ENCODE measurements around the gene DMPK.

DMPK gene

GRCh38 chr19:45782162-45782691 is at the start of gene DMPK:
Gene DMPK (minus strand): TSS chr19:45782490. CDS start chr19:45782352, 138 bp downstream.
- TF ChIP-seq, protein P1, sequence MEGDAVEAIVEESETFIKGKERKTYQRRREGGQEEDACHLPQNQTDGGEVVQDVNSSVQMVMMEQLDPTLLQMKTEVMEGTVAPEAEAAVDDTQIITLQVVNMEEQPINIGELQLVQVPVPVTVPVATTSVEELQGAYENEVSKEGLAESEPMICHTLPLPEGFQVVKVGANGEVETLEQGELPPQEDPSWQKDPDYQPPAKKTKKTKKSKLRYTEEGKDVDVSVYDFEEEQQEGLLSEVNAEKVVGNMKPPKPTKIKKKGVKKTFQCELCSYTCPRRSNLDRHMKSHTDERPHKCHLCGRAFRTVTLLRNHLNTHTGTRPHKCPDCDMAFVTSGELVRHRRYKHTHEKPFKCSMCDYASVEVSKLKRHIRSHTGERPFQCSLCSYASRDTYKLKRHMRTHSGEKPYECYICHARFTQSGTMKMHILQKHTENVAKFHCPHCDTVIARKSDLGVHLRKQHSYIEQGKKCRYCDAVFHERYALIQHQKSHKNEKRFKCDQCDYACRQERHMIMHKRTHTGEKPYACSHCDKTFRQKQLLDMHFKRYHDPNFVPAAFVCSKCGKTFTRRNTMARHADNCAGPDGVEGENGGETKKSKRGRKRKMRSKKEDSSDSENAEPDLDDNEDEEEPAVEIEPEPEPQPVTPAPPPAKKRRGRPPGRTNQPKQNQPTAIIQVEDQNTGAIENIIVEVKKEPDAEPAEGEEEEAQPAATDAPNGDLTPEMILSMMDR (IDR thresholded peaks at IDR 0.05; ENCODE audit: low read depth, low read length): no peak
- peak within 1 kb of the TSS; percentile 30 for H3K4me3 ChIP-seq (ENCODE audit: low read depth, low read length)
- no peak for DNase-seq (ENCODE audit: low read depth, low spot score)
- in situ Hi-C loops (cut with HindIII; ENCODE audit: low sequenced_read_pairs): no loop called here

DNA sequence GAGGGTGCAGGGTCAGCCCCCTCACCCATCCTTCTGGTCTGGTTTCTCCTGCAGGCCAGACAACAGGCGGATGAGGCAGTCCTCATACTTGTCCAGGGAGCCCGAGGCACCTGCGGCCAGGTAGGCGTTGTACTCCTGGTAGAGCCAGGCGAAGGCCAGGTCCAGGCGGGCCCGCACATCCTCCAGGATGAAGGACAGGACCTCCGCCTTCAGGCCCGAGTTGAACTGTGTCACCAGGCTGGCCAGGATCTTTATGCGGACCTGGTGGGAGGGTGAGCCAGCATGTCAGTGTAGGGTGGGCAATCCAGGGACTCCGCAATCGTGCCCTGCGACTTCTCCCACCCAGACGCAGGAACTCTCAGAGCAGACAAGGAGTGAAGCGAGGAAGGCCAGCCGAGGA is 46.7 kb upstream of the DMPK start:
- in situ Hi-C loops (cut with HindIII; ENCODE audit: low sequenced_read_pairs): no loop called here
- H3K4me3 ChIP-seq (ENCODE audit: low read depth, low read length): no peak overlapping the region
- TF ChIP-seq, protein P1 (IDR thresholded peaks at IDR 0.05; ENCODE audit: low read depth, low read length): no peak
- no peak for DNase-seq (ENCODE audit: low read depth, low spot score)

- no peak for DNase-seq (ENCODE audit: low read depth, low spot score)
- TF ChIP-seq, protein P1 (IDR thresholded peaks at IDR 0.05; ENCODE audit: low read depth, low read length): no peak
- no peak overlapping the region for H3K4me3 ChIP-seq (ENCODE audit: low read depth, low read length)
- in situ Hi-C loops (cut with HindIII; ENCODE audit: low sequenced_read_pairs): no loop called here
These were observed 46.2 kb upstream of the DMPK start for GRCh38 chr19:45828523-45828922.

GRCh38 chr19:45827459-45828093 is 45.3 kb upstream of the DMPK start:
- in situ Hi-C loops (cut with HindIII; ENCODE audit: low sequenced_read_pairs): no loop called here
- H3K4me3 ChIP-seq (ENCODE audit: low read depth, low read length): no peak overlapping the region
- TF ChIP-seq, protein P1 (IDR thresholded peaks at IDR 0.05; ENCODE audit: low read depth, low read length): no peak

GRCh38 chr19:45826934-45827333 is 44.6 kb upstream of the DMPK start:
- H3K4me3 ChIP-seq (ENCODE audit: low read depth, low read length): no peak overlapping the region
- in situ Hi-C loops (cut with HindIII; ENCODE audit: low sequenced_read_pairs): no loop called here
- TF ChIP-seq, protein P1 (IDR thresholded peaks at IDR 0.05; ENCODE audit: low read depth, low read length): no peak
- no peak for DNase-seq (ENCODE audit: low read depth, low spot score)

More at GRCh38 chr19:45827459-45828093, 45.3 kb upstream of the DMPK start:
- no peak for DNase-seq (ENCODE audit: low read depth, low spot score)

DNA sequence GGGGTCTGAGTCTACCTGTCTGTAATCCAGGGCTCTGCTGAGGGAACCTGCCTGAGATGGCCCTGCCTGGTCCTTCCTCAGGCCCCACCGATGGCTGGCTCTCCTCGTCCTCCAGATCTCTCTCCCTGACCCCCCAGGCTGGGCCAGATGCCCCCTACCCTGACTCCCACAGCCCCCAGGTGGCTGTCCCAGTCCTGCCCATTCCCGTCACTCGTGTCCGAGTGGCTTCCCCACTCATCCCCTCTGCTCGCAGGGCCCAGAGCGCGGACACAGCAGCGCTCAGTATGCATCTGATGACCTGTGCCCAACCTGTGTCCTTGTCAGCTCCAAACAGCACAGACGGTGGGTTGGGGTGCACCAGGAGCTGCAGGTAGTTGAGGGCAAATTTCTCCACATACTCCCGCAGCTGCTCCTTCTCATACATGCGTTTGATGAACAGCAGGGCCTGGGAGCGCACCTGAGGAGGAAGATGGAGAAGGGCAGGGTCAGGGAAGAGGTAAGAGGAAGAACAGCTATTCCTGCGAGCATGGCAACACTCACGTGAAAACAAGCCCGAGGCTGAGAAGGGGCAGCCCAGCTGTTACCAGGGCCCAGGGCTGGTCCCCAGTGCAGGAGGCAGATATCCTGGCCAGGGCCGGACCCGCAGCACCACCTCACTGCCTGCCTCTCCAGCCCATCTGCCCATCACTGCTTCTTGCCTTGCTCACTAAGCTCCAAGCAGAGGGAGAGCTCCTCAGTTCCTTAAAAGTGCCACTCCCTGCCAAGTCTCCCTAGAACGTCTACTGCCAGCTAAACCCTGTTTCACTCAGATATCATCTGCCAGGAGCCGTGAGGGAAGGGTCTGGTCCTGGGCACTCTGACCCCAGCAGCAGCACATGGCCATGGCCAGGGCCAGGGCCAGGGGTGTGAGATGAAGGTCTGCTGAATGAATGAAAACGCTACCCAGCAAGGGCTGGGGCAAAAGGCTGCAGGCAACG is 43.9 kb upstream of the DMPK start:
- DNase-seq (ENCODE audit: low read depth, low spot score): no peak
- in situ Hi-C loops (cut with HindIII; ENCODE audit: low sequenced_read_pairs): no loop called here
- TF ChIP-seq, protein P1 (IDR thresholded peaks at IDR 0.05; ENCODE audit: low read depth, low read length): no peak
- H3K4me3 ChIP-seq (ENCODE audit: low read depth, low read length): no peak overlapping the region
